ENCODE data around the gene ZNF415.

GRCh38 chr19:53101518-53101917 is 31.2 kb downstream of the ZNF415 start:
- TF ChIP-seq MYC (IDR thresholded peaks at IDR 0.05; ENCODE audit: low read depth, low read length) (no peak), POLR2A (IDR thresholded peaks at IDR 0.05; ENCODE audit: extremely low read depth, insufficient read length) (no peak)

All from NB4 (cell line).